IMR-90 (cell line): Measurements from ENCODE around the gene CBR4. TPM values are rescaled to one million over a fixed set of nuclear protein-coding genes. Genes with fewer than 3 reads are reported as not detected.

Experiments used
- ATAC-seq: fragments of 200-7000 bp; cut with Tn5 transposase; 2 replicates; pipeline ENCODE4 v1.9.1; 2020; ENCODE audit warnings: low read depth, mild to moderate bottlenecking, moderate library complexity
- BruUV-seq: library from RNA; stranded (reverse); fragments of 400-500 nt; replicated peaks from 2 replicates; lab custom pipeline; 2021; lab: Mats Ljungman, UMichigan
- CTCF ChIA-PET: fragments of 300-600 bp; formaldehyde crosslinking; extraction: SDS; loops from one replicate; lab custom pipeline; 2021; ENCODE audit warnings: antibody characterized with exemption; lab: Yijun Ruan, JAX
- POLR2A ChIA-PET: fragments of 300-600 bp; sonication (Branson Sonifier 250); formaldehyde crosslinking; loops from one replicate; lab custom pipeline; 2022; ENCODE audit warnings: antibody characterized with exemption; ENCODE audit not compliant: unreplicated experiment; lab: Charles Lee
- DNase-seq: peaks from one replicate; pipeline ENCODE4 v3.0.0; 2013
- H2AFZ ChIP-seq: replicated peaks from 2 replicates; pipeline ENCODE3; 2013; ENCODE audit warnings: low read length, mild to moderate bottlenecking; ENCODE audit not compliant: poor library complexity
- H2AK5ac ChIP-seq: 2 replicates; pipeline ENCODE4 v1.6.1; 2013; ENCODE audit warnings: low read depth, low read length, inconsistent platforms
- H2AK9ac ChIP-seq: replicated peaks from 2 replicates; pipeline ENCODE3; 2013; ENCODE audit warnings: mild to moderate bottlenecking, low read depth, low read length, moderate library complexity; ENCODE audit not compliant: poor library complexity
- H2BK120ac ChIP-seq: 2 replicates; pipeline ENCODE4 v1.6.1; 2013; ENCODE audit warnings: low read depth, low read length, inconsistent platforms
- H2BK15ac ChIP-seq: 3 replicates; pipeline ENCODE4 v1.6.1; 2013; ENCODE audit warnings: low read depth, low read length, inconsistent platforms
- H2BK20ac ChIP-seq: 2 replicates; pipeline ENCODE4 v1.6.1; 2013; ENCODE audit warnings: low read depth, mild to moderate bottlenecking, inconsistent platforms, low read length, moderate library complexity
- H2BK5ac ChIP-seq: 2 replicates; pipeline ENCODE4 v1.6.1; 2013; ENCODE audit warnings: mild to moderate bottlenecking, low read depth, low read length, inconsistent platforms; ENCODE audit not compliant: poor library complexity, severe bottlenecking
- H3K14ac ChIP-seq: replicated peaks from 2 replicates; pipeline ENCODE4 v1.6.1; 2013; ENCODE audit warnings: low read depth, low read length, inconsistent platforms
- H3K18ac ChIP-seq: 2 replicates; pipeline ENCODE4 v1.6.1; 2013; ENCODE audit warnings: low read depth, low read length, control low read depth
- H3K23ac ChIP-seq: 2 replicates; pipeline ENCODE4 v1.6.1; 2013; ENCODE audit warnings: low read depth, low read length, inconsistent platforms
- H3K27ac ChIP-seq: 2 replicates; pipeline ENCODE4 v1.5.1; 2013; ENCODE audit warnings: mild to moderate bottlenecking, control low read depth, low read length; ENCODE audit not compliant: insufficient read depth
- H3K27me3 ChIP-seq: 2 replicates; pipeline ENCODE4 v1.6.1; 2013; ENCODE audit warnings: low read length; ENCODE audit not compliant: control insufficient read depth, insufficient read depth
- H3K36me3 ChIP-seq: 2 replicates; pipeline ENCODE4 v1.6.1; 2013; ENCODE audit warnings: low read length, mixed read lengths; ENCODE audit not compliant: control insufficient read depth, insufficient read depth
- H3K4ac ChIP-seq: 2 replicates; pipeline ENCODE4 v1.6.1; 2013; ENCODE audit warnings: low read depth, low read length, inconsistent platforms
- H3K4me1 ChIP-seq: 2 replicates; pipeline ENCODE4 v1.6.1; 2013; ENCODE audit warnings: low read length, mixed read lengths; ENCODE audit not compliant: control insufficient read depth, insufficient read depth
- H3K4me2 ChIP-seq: 2 replicates; pipeline ENCODE4 v1.6.1; 2013; ENCODE audit warnings: low read depth, mild to moderate bottlenecking, control low read depth, low read length, moderate library complexity
- H3K4me3 ChIP-seq: 2 replicates; pipeline ENCODE4 v1.5.1; 2013; ENCODE audit warnings: low read depth, mild to moderate bottlenecking, control low read depth, low read length, moderate library complexity; ENCODE audit not compliant: insufficient read depth
- H3K56ac ChIP-seq: 2 replicates; pipeline ENCODE4 v1.6.1; 2013; ENCODE audit warnings: low read length, inconsistent platforms; ENCODE audit not compliant: insufficient read depth; ENCODE audit errors: extremely low read depth
- H3K79me1 ChIP-seq, 2 experiments: 2 replicates each; pipeline ENCODE4 v1.6.1; 2013; ENCODE audit warnings: low read length in 2 of 2, inconsistent platforms in 1 of 2, low read depth in 1 of 2
- H3K9ac ChIP-seq: 2 replicates; pipeline ENCODE4 v1.6.1; 2013; ENCODE audit warnings: low read depth, low read length, control low read depth
- H3K9me1 ChIP-seq: 2 replicates; pipeline ENCODE4 v1.6.1; 2013; ENCODE audit warnings: low read length, inconsistent platforms; ENCODE audit not compliant: insufficient read depth
- H3K9me3 ChIP-seq: 2 replicates; pipeline ENCODE4 v1.6.1; 2013; ENCODE audit warnings: low read length; ENCODE audit not compliant: control insufficient read depth, insufficient read depth
- H4K20me1 ChIP-seq: 2 replicates; pipeline ENCODE4 v1.6.1; 2013; ENCODE audit warnings: low read length, inconsistent platforms; ENCODE audit not compliant: insufficient read depth
- H4K5ac ChIP-seq: 2 replicates; pipeline ENCODE4 v1.6.1; 2013; ENCODE audit warnings: mild to moderate bottlenecking, low read depth, low read length, control low read depth
- H4K8ac ChIP-seq, 2 experiments: 2 replicates each; pipeline ENCODE4 v1.6.1; 2013; ENCODE audit warnings: low read depth in 2 of 2, low read length in 2 of 2, control low read depth in 1 of 2, inconsistent platforms in 1 of 2
- H4K91ac ChIP-seq: 2 replicates; pipeline ENCODE4 v1.6.1; 2013; ENCODE audit warnings: low read depth, low read length, inconsistent platforms; ENCODE audit not compliant: insufficient read depth
- BHLHE40 ChIP-seq: fragments of 150-350 bp; IDR thresholded peaks from 2 replicates; pipeline ENCODE4 v1.6.1; 2016; ENCODE audit warnings: mild to moderate bottlenecking, low read depth, low read length
- CEBPB ChIP-seq: IDR thresholded peaks from 2 replicates; pipeline ENCODE4 v1.6.1; 2012; ENCODE audit warnings: low read depth, low read length, improper control_type of control experiment
- CHD1 ChIP-seq: IDR thresholded peaks from 2 replicates; pipeline ENCODE4 v1.6.1; 2012; ENCODE audit warnings: low read depth, low read length, improper control_type of control experiment
- FOS ChIP-seq: fragments of 150-350 bp; IDR thresholded peaks from 2 replicates; pipeline ENCODE4 v1.6.1; 2016; ENCODE audit warnings: low read depth, low read length
- MAFK ChIP-seq: IDR thresholded peaks from 2 replicates; pipeline ENCODE4 v1.6.1; 2012; ENCODE audit warnings: low read depth, low read length, improper control_type of control experiment
- MXI1 ChIP-seq: IDR thresholded peaks from 2 replicates; pipeline ENCODE4 v1.6.1; 2012; ENCODE audit warnings: low read depth, mild to moderate bottlenecking, low read length, moderate library complexity, borderline replicate concordance
- NFE2L2 ChIP-seq: fragments of 150-350 bp; IDR thresholded peaks from 2 replicates; pipeline ENCODE4 v1.6.1; 2016; ENCODE audit warnings: low read depth, mild to moderate bottlenecking, low read length
- POLR2A ChIP-seq: IDR thresholded peaks from 2 replicates; pipeline ENCODE4 v1.6.1; 2012; ENCODE audit warnings: mild to moderate bottlenecking, low read depth, low read length
- RAD21 ChIP-seq: IDR thresholded peaks from 2 replicates; pipeline ENCODE4 v1.6.1; 2012; ENCODE audit warnings: low read length, improper control_type of control experiment
- RCOR1 ChIP-seq: IDR thresholded peaks from 2 replicates; pipeline ENCODE4 v1.6.1; 2012; ENCODE audit warnings: mild to moderate bottlenecking, low read length, improper control_type of control experiment; ENCODE audit not compliant: insufficient replicate concordance
- RFX5 ChIP-seq: IDR thresholded peaks from 2 replicates; pipeline ENCODE4 v1.8.0; 2012; ENCODE audit warnings: low read depth, mild to moderate bottlenecking, low read length, moderate library complexity
- SMC3 ChIP-seq: fragments of 150-350 bp; IDR thresholded peaks from 2 replicates; pipeline ENCODE4 v1.6.1; 2016; ENCODE audit warnings: low read depth, mild to moderate bottlenecking, antibody characterized with exemption, low read length, moderate library complexity
- WGBS, 2 experiments: methylation state at CpG; one replicate each; pipeline versions ENCODE4 v1.1.5 to v1.1.7; 2013; ENCODE audit warnings: missing lambda C conversion rate in 2 of 2; ENCODE audit not compliant: insufficient read length in 1 of 2; ENCODE audit errors: extremely low coverage in 2 of 2; 5-methylcytosine and 5-hydroxymethylcytosine counted together
- dilution Hi-C: fragments of 300-500 bp; cut with HindIII; formaldehyde crosslinking; loops from one replicate; pipeline ENCODE4 v1.14.3; 2018; ENCODE audit warnings: low sequenced_read_pairs; ENCODE audit not compliant: unreplicated experiment
- in situ Hi-C: fragments of 300-500 bp; cut with MboI; formaldehyde crosslinking; loops from 3 replicates; pipeline ENCODE4 v1.14.3; 2019; ENCODE audit warnings: low sequenced_read_pairs, inconsistent platforms, mixed read lengths
- intact Hi-C: fragments of 100-400 bp; cut with micrococcal nuclease; formaldehyde crosslinking; loops from 2 replicates; pipeline ENCODE4 v1.10.0; 2022
- polyA plus RNA-seq, 3 experiments: library from polyadenylated mRNA; depleted of rRNA; stranded (reverse); fragments of >200 nt; gene quantifications; 2 replicates each; pipeline ENCODE4 v1.2.3, GENCODE V29; 2012; ENCODE audit warnings: low replicate concordance in 1 of 3
- total RNA-seq: library from RNA; depleted of rRNA; stranded (reverse); fragments of >200 nt; gene quantifications from 2 replicates; pipeline ENCODE4 v1.2.3, GENCODE V29; 2012
- TF ChIP-seq, protein P1 (sequence below): fragments of 150-350 bp; IDR thresholded peaks from 2 replicates; pipeline ENCODE4 v1.6.1; 2017; ENCODE audit warnings: mild to moderate bottlenecking, antibody characterized with exemption, low read length, low read depth
- TF ChIP-seq, protein P2 (sequence below): fragments of 150-350 bp; IDR thresholded peaks from 2 replicates; pipeline ENCODE4 v1.6.1; 2016; ENCODE audit warnings: low read depth, mild to moderate bottlenecking, low read length, moderate library complexity, borderline replicate concordance
- TF ChIP-seq, protein P3 (sequence below): conservative IDR thresholded peaks from 2 replicates; pipeline ENCODE4 v1.5.1; 2012; ENCODE audit warnings: mild to moderate bottlenecking, low read depth, low read length, improper control_type of control experiment

CBR4 gene
- total and polyA plus RNA-seq, 2 of the 4 experiments (the other 2 are of a cell fraction), result 2.7 to 4.5 TPM

DNA sequence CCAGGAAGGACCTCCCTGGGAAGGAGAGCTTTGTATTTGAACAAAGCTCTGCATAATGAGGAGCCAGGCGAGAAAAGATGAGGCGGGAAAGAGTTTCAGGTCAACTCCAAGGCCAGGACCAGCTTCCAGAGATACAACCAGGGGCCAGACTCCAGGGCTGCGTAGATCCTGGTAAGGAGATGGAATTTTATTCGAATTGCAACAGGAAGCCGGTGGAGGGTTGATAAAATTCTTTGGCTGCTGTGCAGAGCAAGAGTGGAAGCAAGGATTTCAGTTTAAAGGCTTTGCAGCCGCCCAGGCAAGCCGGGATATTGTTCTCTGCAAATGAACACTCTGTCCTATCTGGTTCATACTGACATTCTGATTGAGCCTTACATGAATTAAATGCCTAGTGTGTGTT lies 40.2 kb upstream of the CBR4 start:
- Histone ChIP-seq H3K4me1 (no peaks in the 10 kb centered on the region), H3K27me3 (no peaks in the 10 kb centered on the region; the same call in 1 of the 2 replicates), H3K9ac (no peak overlapping the region), H2AK5ac (no peak overlapping the region; the same call in 1 of the 2 replicates), H3K4me2 (no peak overlapping the region), H3K14ac (no peak overlapping the region), H2BK15ac (no peak overlapping the region), H3K36me3 (no peaks in the 10 kb centered on the region), H3K9me1 (no peaks in the 10 kb centered on the region), H4K91ac (no peak overlapping the region), H3K4ac (no peak overlapping the region), H3K23ac (no peak overlapping the region), H3K4me3 (no peak overlapping the region), H2BK5ac (no peak overlapping the region), H4K8ac (no peak overlapping the region), H2AFZ (no peak overlapping the region), H2BK20ac (no peak overlapping the region), H4K20me1 (no peaks in the 10 kb centered on the region), H2BK120ac (no peak overlapping the region), H3K56ac (no peak overlapping the region), H2AK9ac (no peak overlapping the region), H3K18ac (no peak overlapping the region), H3K9me3 (no peaks in the 10 kb centered on the region), H4K5ac (no peak overlapping the region), H3K79me1 (no peaks in the 10 kb centered on the region), H3K27ac (no peak overlapping the region)
- CTCF ChIA-PET, result no interaction called here
- TF ChIP-seq NFE2L2 (no peak), MAFK (no peak), SMC3 (no peak), CHD1 (no peak), FOS (no peak), BHLHE40 (no peak), RAD21 (no peak), RFX5 (no peak), CEBPB (no peak), RCOR1 (no peak), MXI1 (no peak), POLR2A (no peak)
- TF ChIP-seq, protein P1, sequence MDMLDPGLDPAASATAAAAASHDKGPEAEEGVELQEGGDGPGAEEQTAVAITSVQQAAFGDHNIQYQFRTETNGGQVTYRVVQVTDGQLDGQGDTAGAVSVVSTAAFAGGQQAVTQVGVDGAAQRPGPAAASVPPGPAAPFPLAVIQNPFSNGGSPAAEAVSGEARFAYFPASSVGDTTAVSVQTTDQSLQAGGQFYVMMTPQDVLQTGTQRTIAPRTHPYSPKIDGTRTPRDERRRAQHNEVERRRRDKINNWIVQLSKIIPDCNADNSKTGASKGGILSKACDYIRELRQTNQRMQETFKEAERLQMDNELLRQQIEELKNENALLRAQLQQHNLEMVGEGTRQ, result no peak
- TF ChIP-seq, protein P2, sequence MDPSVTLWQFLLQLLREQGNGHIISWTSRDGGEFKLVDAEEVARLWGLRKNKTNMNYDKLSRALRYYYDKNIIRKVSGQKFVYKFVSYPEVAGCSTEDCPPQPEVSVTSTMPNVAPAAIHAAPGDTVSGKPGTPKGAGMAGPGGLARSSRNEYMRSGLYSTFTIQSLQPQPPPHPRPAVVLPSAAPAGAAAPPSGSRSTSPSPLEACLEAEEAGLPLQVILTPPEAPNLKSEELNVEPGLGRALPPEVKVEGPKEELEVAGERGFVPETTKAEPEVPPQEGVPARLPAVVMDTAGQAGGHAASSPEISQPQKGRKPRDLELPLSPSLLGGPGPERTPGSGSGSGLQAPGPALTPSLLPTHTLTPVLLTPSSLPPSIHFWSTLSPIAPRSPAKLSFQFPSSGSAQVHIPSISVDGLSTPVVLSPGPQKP, result no peak
- TF ChIP-seq, protein P3, sequence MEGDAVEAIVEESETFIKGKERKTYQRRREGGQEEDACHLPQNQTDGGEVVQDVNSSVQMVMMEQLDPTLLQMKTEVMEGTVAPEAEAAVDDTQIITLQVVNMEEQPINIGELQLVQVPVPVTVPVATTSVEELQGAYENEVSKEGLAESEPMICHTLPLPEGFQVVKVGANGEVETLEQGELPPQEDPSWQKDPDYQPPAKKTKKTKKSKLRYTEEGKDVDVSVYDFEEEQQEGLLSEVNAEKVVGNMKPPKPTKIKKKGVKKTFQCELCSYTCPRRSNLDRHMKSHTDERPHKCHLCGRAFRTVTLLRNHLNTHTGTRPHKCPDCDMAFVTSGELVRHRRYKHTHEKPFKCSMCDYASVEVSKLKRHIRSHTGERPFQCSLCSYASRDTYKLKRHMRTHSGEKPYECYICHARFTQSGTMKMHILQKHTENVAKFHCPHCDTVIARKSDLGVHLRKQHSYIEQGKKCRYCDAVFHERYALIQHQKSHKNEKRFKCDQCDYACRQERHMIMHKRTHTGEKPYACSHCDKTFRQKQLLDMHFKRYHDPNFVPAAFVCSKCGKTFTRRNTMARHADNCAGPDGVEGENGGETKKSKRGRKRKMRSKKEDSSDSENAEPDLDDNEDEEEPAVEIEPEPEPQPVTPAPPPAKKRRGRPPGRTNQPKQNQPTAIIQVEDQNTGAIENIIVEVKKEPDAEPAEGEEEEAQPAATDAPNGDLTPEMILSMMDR, result no peak
- no TSS peak for BruUV-seq
- ATAC-seq (no peak), DNase-seq (no peak)
- intact Hi-C loops, result no loop called here
- dilution Hi-C loops, result no loop called here
- 100% methylated on average over 1 of the region's 7 CpGs; no CpG with 5 or more reads in 1 of the 2 experiments for WGBS, 2 experiments
- in situ Hi-C loops, result no loop called here
- POLR2A ChIA-PET, result no interaction called here
